ENCODE results near the gene SLC18A3.

SLC18A3 gene

GRCh38 chr10:49600781-49601400, 9.2 kb upstream of the SLC18A3 start:
- H3K9me2 ChIP-seq (ENCODE audit: low read depth, low read length) = no peaks in the 10 kb centered on the region
- H4K20me1 ChIP-seq (ENCODE audit: insufficient read depth, low read length) = no peaks in the 10 kb centered on the region
- no peaks in the 10 kb centered on the region for H3K4me1 ChIP-seq (ENCODE audit: insufficient read depth, low read length, severe bottlenecking)
- H3K4me2 ChIP-seq (ENCODE audit: low read length) = no peak overlapping the region
- H3K27ac ChIP-seq (ENCODE audit: low read depth, low read length, poor library complexity, severe bottlenecking) = no peak overlapping the region
- no peaks in the 10 kb centered on the region for H3F3A ChIP-seq (ENCODE audit: insufficient read depth, low read length)
- no peaks in the 10 kb centered on the region for H3K79me2 ChIP-seq (ENCODE audit: insufficient read depth, low read length)
- no peak overlapping the region for H3K4me3 ChIP-seq (ENCODE audit: low read depth, low read length, poor library complexity, severe bottlenecking)
- TF ChIP-seq EZH2 (IDR thresholded peaks at IDR 0.05; ENCODE audit: borderline replicate concordance, low read length) = no peak
- TF ChIP-seq CTCF (IDR thresholded peaks at IDR 0.05; ENCODE audit: low read length) = no peak
- H3K9ac ChIP-seq (ENCODE audit: low read length) = no peak overlapping the region
- no peak overlapping the region for H2AFZ ChIP-seq (ENCODE audit: low read length)
- H3K9me3 ChIP-seq (ENCODE audit: low read length) = no peaks in the 10 kb centered on the region
- no peaks in the 10 kb centered on the region for H3K36me3 ChIP-seq (ENCODE audit: insufficient read depth, low read length)
- H3K27me3 ChIP-seq (ENCODE audit: insufficient read depth, low read length) = no peaks in the 10 kb centered on the region

- no peaks in the 10 kb centered on the region for H4K20me1 ChIP-seq (ENCODE audit: insufficient read depth, low read length)
- no peaks in the 10 kb centered on the region for H3K9me2 ChIP-seq (ENCODE audit: low read depth, low read length)
- no peaks in the 10 kb centered on the region for H3K4me1 ChIP-seq (ENCODE audit: insufficient read depth, low read length, severe bottlenecking)
- H3K9me3 ChIP-seq (ENCODE audit: low read length) = no peaks in the 10 kb centered on the region
- H3K79me2 ChIP-seq (ENCODE audit: insufficient read depth, low read length) = no peaks in the 10 kb centered on the region
- H3K27me3 ChIP-seq (ENCODE audit: insufficient read depth, low read length) = no peaks in the 10 kb centered on the region
- H3F3A ChIP-seq (ENCODE audit: insufficient read depth, low read length) = no peaks in the 10 kb centered on the region
- H3K27ac ChIP-seq (ENCODE audit: low read depth, low read length, poor library complexity, severe bottlenecking) = no peak overlapping the region
- H3K4me3 ChIP-seq (ENCODE audit: low read depth, low read length, poor library complexity, severe bottlenecking) = no peak overlapping the region
- H3K36me3 ChIP-seq (ENCODE audit: insufficient read depth, low read length) = no peaks in the 10 kb centered on the region
- no peak overlapping the region for H2AFZ ChIP-seq (ENCODE audit: low read length)
- no peak overlapping the region for H3K9ac ChIP-seq (ENCODE audit: low read length)
- H3K4me2 ChIP-seq (ENCODE audit: low read length) = no peak overlapping the region
- TF ChIP-seq CTCF (IDR thresholded peaks at IDR 0.05; ENCODE audit: low read length) = no peak
- TF ChIP-seq EZH2 (IDR thresholded peaks at IDR 0.05; ENCODE audit: borderline replicate concordance, low read length) = no peak
Measured at GRCh38 chr10:49601857-49602256, 8.3 kb upstream of the SLC18A3 start.

DNA sequence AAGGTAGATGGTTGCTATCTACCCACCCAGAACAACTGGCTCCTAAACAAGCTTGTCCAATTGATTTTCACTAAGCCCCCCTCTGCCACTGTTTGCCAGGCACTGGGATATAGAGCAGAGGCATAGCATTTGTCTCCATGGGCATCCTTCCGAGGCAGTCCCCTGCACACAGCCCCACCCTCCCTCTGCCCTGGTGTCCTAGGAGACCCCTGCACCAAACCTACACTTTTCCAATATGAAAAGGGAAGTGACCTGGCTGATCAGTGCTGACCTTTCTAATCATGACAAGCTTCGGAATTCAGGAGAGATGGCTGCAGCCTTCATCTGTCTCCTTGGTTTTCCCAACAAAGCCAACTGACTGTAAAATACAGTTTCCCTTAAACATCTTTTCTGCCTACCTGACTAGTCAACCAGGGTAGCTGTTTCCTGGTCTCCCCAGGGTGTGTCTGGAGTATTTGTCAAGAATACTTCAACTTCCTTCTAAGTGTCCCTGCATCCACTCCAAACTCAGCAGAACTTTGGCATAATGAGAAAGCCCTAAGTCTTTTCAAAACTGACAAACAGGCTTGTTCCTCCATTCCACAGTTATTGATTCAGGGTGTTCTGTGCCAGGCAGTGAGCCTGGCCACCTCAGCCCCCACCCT, 7.6 kb upstream of the SLC18A3 start:
- Histone ChIP-seq H2AFZ (ENCODE audit: low read length) (no peak overlapping the region), H3K27me3 (ENCODE audit: insufficient read depth, low read length) (no peaks in the 10 kb centered on the region), H3F3A (ENCODE audit: insufficient read depth, low read length) (no peaks in the 10 kb centered on the region), H3K79me2 (ENCODE audit: insufficient read depth, low read length) (no peaks in the 10 kb centered on the region), H3K27ac (ENCODE audit: low read depth, low read length, poor library complexity, severe bottlenecking) (no peak overlapping the region), H3K36me3 (ENCODE audit: insufficient read depth, low read length) (no peaks in the 10 kb centered on the region), H4K20me1 (ENCODE audit: insufficient read depth, low read length) (no peaks in the 10 kb centered on the region), H3K4me3 (ENCODE audit: low read depth, low read length, poor library complexity, severe bottlenecking) (no peak overlapping the region), H3K9me2 (ENCODE audit: low read depth, low read length) (no peaks in the 10 kb centered on the region), H3K9ac (ENCODE audit: low read length) (no peak overlapping the region), H3K4me1 (ENCODE audit: insufficient read depth, low read length, severe bottlenecking) (no peaks in the 10 kb centered on the region), H3K9me3 (ENCODE audit: low read length) (no peaks in the 10 kb centered on the region), H3K4me2 (ENCODE audit: low read length) (no peak overlapping the region)
- TF ChIP-seq EZH2 (IDR thresholded peaks at IDR 0.05; ENCODE audit: borderline replicate concordance, low read length) = no peak
- TF ChIP-seq CTCF (IDR thresholded peaks at IDR 0.05; ENCODE audit: low read length) = no peak
